HepG2 (cell line): ENCODE measurements around the gene SEC14L2. TPM values are rescaled to one million over a fixed set of nuclear protein-coding genes. Genes with fewer than 3 reads are reported as not detected.

Experiments
- CREB1 ChIP-seq, 2 experiments: fragments of 450-650 bp in 1 of 2; IDR thresholded peaks; 2 replicates each; pipeline ENCODE4 v1.6.1; 2016 to 2017; ENCODE audit warnings: control low read depth in 1 of 2, mild to moderate bottlenecking in 1 of 2, missing compliant biosample characterization in 1 of 2, missing genetic modification characterization in 1 of 2
- DMTF1 ChIP-seq: sonication (generic); formaldehyde crosslinking; IDR thresholded peaks from 2 replicates; pipeline ENCODE4 v1.4.0; 2020; ENCODE audit warnings: mild to moderate bottlenecking, missing genetic modification reagents
- FOXC1 ChIP-seq: sonication (generic); formaldehyde crosslinking; IDR thresholded peaks from 2 replicates; pipeline ENCODE4 v1.8.0; 2022; ENCODE audit warnings: mild to moderate bottlenecking, missing genetic modification reagents, borderline replicate concordance
- MATR3 ChIP-seq: sonication (generic); formaldehyde crosslinking; IDR thresholded peaks from 2 replicates; pipeline ENCODE4 v1.4.0; 2020; ENCODE audit warnings: missing genetic modification reagents
- RORA ChIP-seq: sonication (generic); formaldehyde crosslinking; IDR thresholded peaks from 2 replicates; pipeline ENCODE4 v1.5.0; 2020; ENCODE audit warnings: mild to moderate bottlenecking, missing genetic modification reagents, moderate library complexity
- SRY ChIP-seq: sonication (generic); formaldehyde crosslinking; IDR thresholded peaks from 2 replicates; pipeline ENCODE4 v1.8.0; 2022; ENCODE audit warnings: mild to moderate bottlenecking, missing genetic modification reagents
- ZBTB20 ChIP-seq: sonication (generic); formaldehyde crosslinking; IDR thresholded peaks from 2 replicates; pipeline ENCODE4 v1.8.1; 2023; ENCODE audit warnings: missing genetic modification reagents, low read depth, mild to moderate bottlenecking, borderline replicate concordance
- ZNF253 ChIP-seq: sonication (generic); formaldehyde crosslinking; IDR thresholded peaks from 2 replicates; pipeline ENCODE4 v1.8.0; 2022; ENCODE audit warnings: mild to moderate bottlenecking, missing genetic modification reagents, borderline replicate concordance
- ZNF30 ChIP-seq: sonication (generic); formaldehyde crosslinking; IDR thresholded peaks from 2 replicates; pipeline ENCODE4 v1.5.0; 2020; ENCODE audit warnings: mild to moderate bottlenecking, missing genetic modification reagents
- ZNF337 ChIP-seq: sonication (generic); formaldehyde crosslinking; IDR thresholded peaks from 2 replicates; pipeline ENCODE4 v1.5.1; 2020; ENCODE audit warnings: missing genetic modification reagents, low read depth, mild to moderate bottlenecking, borderline replicate concordance
- ZNF510 ChIP-seq: sonication (generic); formaldehyde crosslinking; IDR thresholded peaks from 2 replicates; pipeline ENCODE4 v1.4.0; 2020; ENCODE audit warnings: low read depth, mild to moderate bottlenecking, missing genetic modification reagents
- ZNF543 ChIP-seq: sonication (generic); formaldehyde crosslinking; IDR thresholded peaks from 2 replicates; pipeline ENCODE4 v1.4.0; 2020; ENCODE audit warnings: mild to moderate bottlenecking, missing genetic modification reagents
- ZNF616 ChIP-seq: sonication (generic); formaldehyde crosslinking; IDR thresholded peaks from 2 replicates; pipeline ENCODE4 v1.5.0; 2020; ENCODE audit warnings: low read depth, mild to moderate bottlenecking, missing genetic modification reagents
- ZNF629 ChIP-seq: sonication (generic); formaldehyde crosslinking; conservative IDR thresholded peaks from 2 replicates; pipeline ENCODE4 v1.5.0; 2020; ENCODE audit warnings: missing genetic modification reagents
- polyA plus RNA-seq, 8 experiments: library from polyadenylated mRNA; depleted of rRNA in 3 of 8; stranded (reverse) in 7 of 8; unstranded in 1 of 8; fragments of >200 nt; fragmentation: Illumina TruSeq in 4 of 8; extraction: Trizol in 4 of 8; gene quantifications; 2 replicates each; pipeline versions ENCODE4 v1.2.1 to v1.2.3, GENCODE V29; 2011 to 2016; ENCODE audit warnings: low read depth in 4 of 8, missing spikeins in 1 of 8, mixed read lengths in 1 of 8; ENCODE audit not compliant: insufficient read depth in 1 of 8
- total RNA-seq, 5 experiments: library from RNA; depleted of rRNA; stranded (reverse); fragments of >200 nt; fragmentation: Illumina TruSeq; extraction: Trizol; gene quantifications; 2 replicates each; pipeline ENCODE4 v1.2.3, GENCODE V29; 2016; ENCODE audit warnings: low read depth in 1 of 5
- TF ChIP-seq, protein P1 (sequence below): IDR thresholded peaks from 2 replicates; pipeline ENCODE4 v1.6.1; 2012; ENCODE audit warnings: low read length, improper control_type of control experiment
- TF ChIP-seq, protein P2 (sequence below): sonication (generic); formaldehyde crosslinking; IDR thresholded peaks from 2 replicates; pipeline ENCODE4 v1.8.0; 2022; ENCODE audit warnings: mild to moderate bottlenecking, missing genetic modification reagents, moderate library complexity
- TF ChIP-seq, protein P3 (sequence below): sonication (generic); formaldehyde crosslinking; conservative IDR thresholded peaks from 2 replicates; pipeline ENCODE4 v1.4.0; 2020; ENCODE audit warnings: mild to moderate bottlenecking, missing genetic modification reagents, moderate library complexity
- TF ChIP-seq, protein P4 (sequence below): IDR thresholded peaks from 2 replicates; pipeline ENCODE4 v1.6.1; 2012; ENCODE audit warnings: inconsistent platforms

The SEC14L2 gene
- total and polyA plus RNA-seq, 2 of the 13 experiments (the other 11 are each of a cell fraction or from before 2014, with no cell fraction given), result 4.1 to 5.1 TPM

DNA sequence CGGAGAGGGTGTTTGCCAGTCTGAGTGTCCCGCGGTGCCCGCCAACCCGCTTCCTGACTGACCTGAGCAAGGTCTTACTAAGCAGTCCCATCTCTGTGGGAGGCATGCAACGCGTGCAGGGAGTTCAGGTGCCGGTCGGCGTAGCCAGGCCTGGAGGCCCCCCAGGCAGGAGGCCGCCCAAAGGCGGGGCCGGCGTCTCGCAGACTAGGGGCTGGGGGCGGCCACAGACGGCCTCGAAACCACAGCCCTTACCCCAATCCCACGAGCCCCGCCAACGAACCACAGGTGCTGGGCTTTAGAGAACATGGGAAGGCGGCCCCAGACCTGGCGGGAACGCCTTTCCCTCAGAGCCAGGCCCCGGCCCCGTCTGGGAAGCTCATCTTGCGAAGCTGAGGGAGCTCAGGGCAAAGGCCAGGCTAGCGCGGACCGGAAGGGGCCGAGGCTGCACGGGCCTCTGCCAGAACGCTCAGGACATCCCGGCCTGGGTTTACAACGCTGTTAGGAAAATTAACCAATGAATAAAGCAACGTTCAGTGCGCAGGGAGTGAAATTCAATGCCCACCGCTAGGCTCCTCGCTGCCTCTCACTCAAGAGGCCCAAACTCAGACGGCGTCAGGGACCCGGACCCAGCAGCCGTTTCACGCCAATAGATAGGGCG, 26.6 kb downstream of the SEC14L2 start (continued):
- TF ChIP-seq, protein P1, sequence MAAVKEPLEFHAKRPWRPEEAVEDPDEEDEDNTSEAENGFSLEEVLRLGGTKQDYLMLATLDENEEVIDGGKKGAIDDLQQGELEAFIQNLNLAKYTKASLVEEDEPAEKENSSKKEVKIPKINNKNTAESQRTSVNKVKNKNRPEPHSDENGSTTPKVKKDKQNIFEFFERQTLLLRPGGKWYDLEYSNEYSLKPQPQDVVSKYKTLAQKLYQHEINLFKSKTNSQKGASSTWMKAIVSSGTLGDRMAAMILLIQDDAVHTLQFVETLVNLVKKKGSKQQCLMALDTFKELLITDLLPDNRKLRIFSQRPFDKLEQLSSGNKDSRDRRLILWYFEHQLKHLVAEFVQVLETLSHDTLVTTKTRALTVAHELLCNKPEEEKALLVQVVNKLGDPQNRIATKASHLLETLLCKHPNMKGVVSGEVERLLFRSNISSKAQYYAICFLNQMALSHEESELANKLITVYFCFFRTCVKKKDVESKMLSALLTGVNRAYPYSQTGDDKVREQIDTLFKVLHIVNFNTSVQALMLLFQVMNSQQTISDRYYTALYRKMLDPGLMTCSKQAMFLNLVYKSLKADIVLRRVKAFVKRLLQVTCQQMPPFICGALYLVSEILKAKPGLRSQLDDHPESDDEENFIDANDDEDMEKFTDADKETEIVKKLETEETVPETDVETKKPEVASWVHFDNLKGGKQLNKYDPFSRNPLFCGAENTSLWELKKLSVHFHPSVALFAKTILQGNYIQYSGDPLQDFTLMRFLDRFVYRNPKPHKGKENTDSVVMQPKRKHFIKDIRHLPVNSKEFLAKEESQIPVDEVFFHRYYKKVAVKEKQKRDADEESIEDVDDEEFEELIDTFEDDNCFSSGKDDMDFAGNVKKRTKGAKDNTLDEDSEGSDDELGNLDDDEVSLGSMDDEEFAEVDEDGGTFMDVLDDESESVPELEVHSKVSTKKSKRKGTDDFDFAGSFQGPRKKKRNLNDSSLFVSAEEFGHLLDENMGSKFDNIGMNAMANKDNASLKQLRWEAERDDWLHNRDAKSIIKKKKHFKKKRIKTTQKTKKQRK, result no peak
- TF ChIP-seq, protein P2, sequence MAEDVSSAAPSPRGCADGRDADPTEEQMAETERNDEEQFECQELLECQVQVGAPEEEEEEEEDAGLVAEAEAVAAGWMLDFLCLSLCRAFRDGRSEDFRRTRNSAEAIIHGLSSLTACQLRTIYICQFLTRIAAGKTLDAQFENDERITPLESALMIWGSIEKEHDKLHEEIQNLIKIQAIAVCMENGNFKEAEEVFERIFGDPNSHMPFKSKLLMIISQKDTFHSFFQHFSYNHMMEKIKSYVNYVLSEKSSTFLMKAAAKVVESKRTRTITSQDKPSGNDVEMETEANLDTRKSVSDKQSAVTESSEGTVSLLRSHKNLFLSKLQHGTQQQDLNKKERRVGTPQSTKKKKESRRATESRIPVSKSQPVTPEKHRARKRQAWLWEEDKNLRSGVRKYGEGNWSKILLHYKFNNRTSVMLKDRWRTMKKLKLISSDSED (CRISPR knock-in tag), result no peak
- TF ChIP-seq, protein P3, sequence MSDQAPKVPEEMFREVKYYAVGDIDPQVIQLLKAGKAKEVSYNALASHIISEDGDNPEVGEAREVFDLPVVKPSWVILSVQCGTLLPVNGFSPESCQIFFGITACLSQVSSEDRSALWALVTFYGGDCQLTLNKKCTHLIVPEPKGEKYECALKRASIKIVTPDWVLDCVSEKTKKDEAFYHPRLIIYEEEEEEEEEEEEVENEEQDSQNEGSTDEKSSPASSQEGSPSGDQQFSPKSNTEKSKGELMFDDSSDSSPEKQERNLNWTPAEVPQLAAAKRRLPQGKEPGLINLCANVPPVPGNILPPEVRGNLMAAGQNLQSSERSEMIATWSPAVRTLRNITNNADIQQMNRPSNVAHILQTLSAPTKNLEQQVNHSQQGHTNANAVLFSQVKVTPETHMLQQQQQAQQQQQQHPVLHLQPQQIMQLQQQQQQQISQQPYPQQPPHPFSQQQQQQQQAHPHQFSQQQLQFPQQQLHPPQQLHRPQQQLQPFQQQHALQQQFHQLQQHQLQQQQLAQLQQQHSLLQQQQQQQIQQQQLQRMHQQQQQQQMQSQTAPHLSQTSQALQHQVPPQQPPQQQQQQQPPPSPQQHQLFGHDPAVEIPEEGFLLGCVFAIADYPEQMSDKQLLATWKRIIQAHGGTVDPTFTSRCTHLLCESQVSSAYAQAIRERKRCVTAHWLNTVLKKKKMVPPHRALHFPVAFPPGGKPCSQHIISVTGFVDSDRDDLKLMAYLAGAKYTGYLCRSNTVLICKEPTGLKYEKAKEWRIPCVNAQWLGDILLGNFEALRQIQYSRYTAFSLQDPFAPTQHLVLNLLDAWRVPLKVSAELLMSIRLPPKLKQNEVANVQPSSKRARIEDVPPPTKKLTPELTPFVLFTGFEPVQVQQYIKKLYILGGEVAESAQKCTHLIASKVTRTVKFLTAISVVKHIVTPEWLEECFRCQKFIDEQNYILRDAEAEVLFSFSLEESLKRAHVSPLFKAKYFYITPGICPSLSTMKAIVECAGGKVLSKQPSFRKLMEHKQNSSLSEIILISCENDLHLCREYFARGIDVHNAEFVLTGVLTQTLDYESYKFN, result peak; percentile 50
- TF ChIP-seq DMTF1 (CRISPR knock-in tag), result 0 out of 2 replicates have a peak, but pooled peaks have one; percentile 44
- peak; percentile 95 for TF ChIP-seq ZNF30 (CRISPR knock-in tag)
- peak; percentile 37; the same call in 1 of the 2 replicates for TF ChIP-seq ZNF629 (CRISPR knock-in tag)
- TF ChIP-seq MATR3 (CRISPR knock-in tag), result no peak
- TF ChIP-seq ZNF510, result no peak
- peak; percentile 74; the same call in 1 of the 2 replicates for TF ChIP-seq ZNF337 (CRISPR knock-in tag)
- TF ChIP-seq RORA (CRISPR knock-in tag), result no peak
- no peak for TF ChIP-seq CREB1 (IDR thresholded peaks at IDR 0.05)
- TF ChIP-seq CREB1 (CRISPR knock-in tag; IDR thresholded peaks at IDR 0.05), result no peak
- peak; percentile 62; the same call in 1 of the 2 replicates for TF ChIP-seq SRY (CRISPR knock-in tag)
- peak; percentile 31; the same call in 1 of the 2 replicates for TF ChIP-seq ZNF616 (CRISPR knock-in tag)
- TF ChIP-seq ZNF253 (CRISPR knock-in tag), result no peak
- TF ChIP-seq, protein P4, sequence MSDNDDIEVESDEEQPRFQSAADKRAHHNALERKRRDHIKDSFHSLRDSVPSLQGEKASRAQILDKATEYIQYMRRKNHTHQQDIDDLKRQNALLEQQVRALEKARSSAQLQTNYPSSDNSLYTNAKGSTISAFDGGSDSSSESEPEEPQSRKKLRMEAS, result peak; percentile 7; the same call in 1 of the 2 replicates
- TF ChIP-seq ZBTB20 (CRISPR knock-in tag), result peak; percentile 75; the same call in 1 of the 2 replicates
- peak; percentile 90 for TF ChIP-seq FOXC1
- TF ChIP-seq ZNF543, result peak; percentile 93; the same call in 1 of the 2 replicates
